ENCODE measurements around the gene TNFSF9. TPM values are rescaled to one million over a fixed set of nuclear protein-coding genes. Genes with fewer than 3 reads are reported as not detected.

The TNFSF9 gene
- total and polyA plus RNA-seq, 2 of the 8 experiments (the other 6 are each of a cell fraction or from before 2014, with no cell fraction given): 1.7 to 4.4 TPM

DNA sequence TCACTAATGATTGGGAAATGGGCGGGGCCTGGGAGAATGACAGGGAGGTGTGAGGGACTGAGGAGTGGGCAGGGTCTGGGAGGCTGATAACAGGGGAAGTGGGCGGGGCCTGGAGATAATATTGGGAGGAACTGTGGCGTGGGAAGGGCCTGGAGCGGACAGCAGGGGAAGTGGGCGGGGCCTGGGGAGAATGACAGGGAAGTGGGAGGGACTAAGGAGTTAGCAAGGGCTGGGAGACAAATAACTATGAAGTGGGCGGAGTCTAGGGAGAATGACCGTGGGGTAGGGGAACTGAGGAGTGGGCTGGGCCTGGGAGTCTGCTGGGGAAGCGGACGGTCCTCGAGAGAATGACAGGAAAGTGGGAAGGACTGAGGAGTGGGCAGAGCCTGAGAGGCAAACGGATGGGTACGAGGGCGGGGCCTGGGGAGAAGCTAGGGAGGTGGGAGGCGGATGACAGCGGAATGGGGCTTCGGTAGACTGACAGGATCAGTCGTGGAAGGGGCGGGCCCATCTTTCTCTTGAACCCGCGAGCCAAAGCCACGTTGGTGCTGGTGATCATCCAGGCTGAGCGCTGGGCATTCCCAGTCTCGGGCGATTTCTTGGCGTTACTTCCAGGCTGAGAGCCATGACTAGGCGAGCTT, 14.7 kb upstream of the TNFSF9 start:
- Histone ChIP-seq H3K23me2 (ENCODE audit: low read depth, low read length) (peaks cover 12% of the 10 kb centered on the region; the same call in 1 of the 2 replicates), H2AFZ (ENCODE audit: low read length) (peak overlapping the region; percentile 97), H3K18ac (ENCODE audit: extremely low read depth, low read length) (no peak overlapping the region), H4K8ac (ENCODE audit: extremely low read depth, insufficient read depth, low read length) (peak overlapping the region; percentile 76; the same call in 1 of the 2 replicates), H3K9ac (replicated peaks in 1 of 4; ENCODE audit: extremely low read depth in 1 of 4, low read depth in 3 of 4, low read length in 3 of 4) (peak overlapping the region in 2 of 4 experiments; percentile 25 to 33; a peak in 4 of 7 replicates), H2BK15ac (ENCODE audit: low read length) (no peak overlapping the region; the same call in 1 of the 2 replicates), H4K20me1 (replicated peaks in 1 of 2; ENCODE audit: control insufficient read depth in 1 of 2, insufficient read depth in 2 of 2, low read length in 2 of 2) (peaks cover 0 to 3% of the 10 kb centered on the region in 2 experiments), H3K14ac (ENCODE audit: insufficient read length) (no peak overlapping the region), H3K56ac (replicated peaks; ENCODE audit: insufficient read length, low read depth, low read length) (peak overlapping the region; percentile 54), H4K91ac (replicated peaks; ENCODE audit: insufficient read length, low read length) (no peak overlapping the region), H2AK5ac (ENCODE audit: low read depth, low read length) (no peak overlapping the region), H3K4me2 (ENCODE audit: insufficient read depth in 1 of 2, low read depth in 2 of 2, low read length in 2 of 2) (peak overlapping the region; percentile 62 to 98), H3K4me1 (replicated peaks in 1 of 4; ENCODE audit: control insufficient read depth in 3 of 4, insufficient read depth in 4 of 4, low read length in 3 of 4) (peaks cover 0 to 4% (median 1%) of the 10 kb centered on the region in 4 experiments; a peak in 2 of 7 replicates), H3K9me3 (ENCODE audit: insufficient read depth in 2 of 2, low read depth in 1 of 2, low read length in 1 of 2) (no peaks in the 10 kb centered on the region), H3K4ac (replicated peaks; ENCODE audit: insufficient read length, low read depth, low read length) (no peak overlapping the region), H3K27me3 (replicated peaks in 1 of 4; ENCODE audit: control insufficient read depth in 3 of 4, extremely low read depth in 1 of 4, insufficient read depth in 3 of 4, low read length in 3 of 4) (peaks cover 0 to 2% (median 0%) of the 10 kb centered on the region in 4 experiments; a peak in 1 of 7 replicates), H3K23ac (ENCODE audit: insufficient read length) (no peak overlapping the region), H2BK20ac (ENCODE audit: low read length) (no peak overlapping the region), H3K79me2 (ENCODE audit: control insufficient read depth in 1 of 2, insufficient read depth in 2 of 2, low read length in 2 of 2) (no peaks in the 10 kb centered on the region), H3K4me3 (ENCODE audit: extremely low read depth in 1 of 4, insufficient read depth in 2 of 4, low read depth in 3 of 4, low read length in 4 of 4) (peak overlapping the region; percentile 38 to 70 (median 67)), H2BK120ac (replicated peaks; ENCODE audit: low read depth, low read length) (no peak overlapping the region), H3K79me1 (ENCODE audit: low read depth, low read length) (no peaks in the 10 kb centered on the region), H3K27ac (ENCODE audit: low read depth, low read length) (no peak overlapping the region), H3K36me3 (ENCODE audit: control insufficient read depth in 2 of 4, insufficient read depth in 4 of 4, low read length in 3 of 4) (no peaks in the 10 kb centered on the region), H2BK12ac (ENCODE audit: low read depth, low read length) (0 out of 2 replicates have a peak overlapping the region, but pooled peaks have one; percentile 46), H4K5ac (ENCODE audit: insufficient read length, low read depth, low read length) (no peak overlapping the region), H2BK5ac (ENCODE audit: low read depth, low read length) (no peak overlapping the region)
- ChIA-PET POLR2A (ENCODE audit: partially characterized antibody) (interaction anchor here (0.5 to 2.7 kb wide), 7 partner anchors 15 to 348 kb away, joined by 3 to 20 read pairs (median 3); partner anchors contain the start of gene TNFSF9), CTCF (ENCODE audit: partially characterized antibody) (interaction anchor here (0.5 to 2.6 kb wide), 20 partner anchors 12 to 1221 kb away, joined by 3 to 12 read pairs (median 4); partner anchors contain the start of genes DENND1C and GPR108)
- FAIRE-seq (peak; percentile 75), DNase-seq (ENCODE audit: low read depth in 1 of 2, low spot score in 2 of 2) (peak; percentile 91 to 95)
- WGBS, 2 experiments (ENCODE audit: extremely low coverage in 1 of 2, insufficient coverage in 1 of 2, insufficient read length in 1 of 2, insufficient replicate concordance in 2 of 2, low coverage in 1 of 2, low lambda C conversion rate in 2 of 2, missing lambda C conversion rate in 1 of 2): 3% methylated on average over 13 of the region's 26 CpGs; no CpG with 5 or more reads in 1 of the 2 experiments
- TF ChIP-seq SP1 (IDR thresholded peaks at IDR 0.05; ENCODE audit: low read depth, low read length): peak; percentile 72; the same call in 1 of the 2 replicates
- no peak for TF ChIP-seq CHD1 (IDR thresholded peaks at IDR 0.05; ENCODE audit: low read depth, low read length)
- peak; percentile 75 for TF ChIP-seq SAP30 (IDR thresholded peaks at IDR 0.05; ENCODE audit: insufficient read depth, insufficient replicate concordance, low read length)
- no peak for TF ChIP-seq SP2 (IDR thresholded peaks at IDR 0.05; ENCODE audit: low read length)

Data from H1 (cell line).